Tibial artery (tissue), 4 donors: ENCODE measurements around the gene PRAMEF12.

Experiments used
- DNase-seq, 2 donors: peaks; one replicate each; pipeline ENCODE4 v3.0.0-alpha.2; 2019
- H3K27ac ChIP-seq, 2 donors: fragments of 200-600 bp; sonication (generic) in 1 of 2; 1 replicate in 1 of 2; 2 replicates in 1 of 2; pipeline ENCODE4 v1.5.1; 2018 to 2019; ENCODE audit warnings: mild to moderate bottlenecking in 1 of 2
- H3K27me3 ChIP-seq, 2 donors: fragments of 200-600 bp; sonication (generic) in 1 of 2; one replicate each; pipeline versions ENCODE4 v1.5.1 to v1.6.0; 2016 to 2019
- H3K36me3 ChIP-seq, 3 donors: fragments of 200-600 bp; sonication (generic) in 2 of 3; one replicate each; pipeline ENCODE4 v1.5.1; 2016 to 2019; ENCODE audit warnings: mild to moderate bottlenecking in 2 of 3
- H3K4me1 ChIP-seq, 4 donors: fragments of 200-600 bp; sonication (generic) in 2 of 4; 1 replicate in 3 of 4; 2 replicates in 1 of 4; pipeline ENCODE4 v1.5.1; 2016 to 2019
- H3K4me3 ChIP-seq, 2 donors: fragments of 200-600 bp; sonication (generic) in 1 of 2; 1 replicate in 1 of 2; 2 replicates in 1 of 2; pipeline ENCODE4 v1.5.1; 2018 to 2019; ENCODE audit warnings: mild to moderate bottlenecking in 2 of 2
- H3K9me3 ChIP-seq, 3 donors: fragments of 200-600 bp; sonication (generic) in 1 of 3; one replicate each; pipeline ENCODE4 v1.5.1; 2016 to 2019
- CTCF ChIP-seq, 2 experiments: fragments of 200-600 bp in 1 of 2; fragments of 450-650 bp in 1 of 2; IDR thresholded peaks; one replicate each; pipeline ENCODE4 v1.5.1; 2017 to 2019; ENCODE audit warnings: antibody characterized with exemption in 2 of 2, mild to moderate bottlenecking in 1 of 2, moderate library complexity in 1 of 2
- intact Hi-C: fragments of 100-400 bp; cut with DNase I; formaldehyde crosslinking; loops from one replicate; pipeline ENCODE4 v1.15.0; 2023; ENCODE audit warnings: low total_unique reads

Gene PRAMEF12

GRCh38 chr1:12739613-12740012 is 33.9 kb upstream of the PRAMEF12 start:
- Histone ChIP-seq H3K4me3 (no peak overlapping the region), H3K36me3 (no peaks in the 10 kb centered on the region), H3K27ac (no peak overlapping the region), H3K9me3 (peaks cover 0 to 5% (median 0%) of the 10 kb centered on the region in 3 donors), H3K4me1 (no peaks in the 10 kb centered on the region), H3K27me3 (peaks cover 0 to 6% of the 10 kb centered on the region in 2 donors)
- intact Hi-C loops: no loop called here
- no peak for DNase-seq
- TF ChIP-seq CTCF (IDR thresholded peaks at IDR 0.05): no peak

GRCh38 chr1:12741946-12742345 is 31.6 kb upstream of the PRAMEF12 start:
- Histone ChIP-seq H3K36me3 (no peaks in the 10 kb centered on the region), H3K27ac (no peak overlapping the region), H3K9me3 (peaks cover 0 to 2% (median 0%) of the 10 kb centered on the region in 3 donors), H3K4me3 (no peak overlapping the region), H3K4me1 (no peaks in the 10 kb centered on the region), H3K27me3 (peaks cover 0 to 10% of the 10 kb centered on the region in 2 donors)
- no peak for DNase-seq
- intact Hi-C loops: no loop called here
- no peak for TF ChIP-seq CTCF (IDR thresholded peaks at IDR 0.05)

GRCh38 chr1:12745126-12745991 is 28.2 kb upstream of the PRAMEF12 start:
- Histone ChIP-seq H3K27me3 (peaks cover 0 to 10% of the 10 kb centered on the region in 2 donors), H3K9me3 (peaks cover 0 to 31% (median 17%) of the 10 kb centered on the region in 3 donors), H3K36me3 (peaks cover 0 to 3% (median 0%) of the 10 kb centered on the region in 3 donors), H3K4me3 (no peak overlapping the region), H3K27ac (no peak overlapping the region), H3K4me1 (no peaks in the 10 kb centered on the region)
- no peak for TF ChIP-seq CTCF (IDR thresholded peaks at IDR 0.05)
- intact Hi-C loops: no loop called here
- DNase-seq: no peak

- Histone ChIP-seq H3K27me3 (peaks cover 0 to 10% of the 10 kb centered on the region in 2 donors), H3K4me3 (no peak within 1 kb of the TSS), H3K27ac (no peak within 1 kb of the TSS), H3K4me1 (no peaks in the 10 kb centered on the region), H3K36me3 (peaks cover 0 to 3% (median 0%) of the 10 kb centered on the region in 3 donors), H3K9me3 (peaks cover 0 to 31% (median 17%) of the 10 kb centered on the region in 3 donors)
- intact Hi-C loops: no loop called here
- TF ChIP-seq CTCF (IDR thresholded peaks at IDR 0.05): no peak
- DNase-seq: no peak
These were observed 27.6 kb upstream of the PRAMEF12 start, which contains the start of gene CFAP107 for GRCh38 chr1:12745992-12746323. Gene CFAP107 (plus strand): TSS chr1:12746200. CDS start chr1:12746431, 231 bp downstream.

GRCh38 chr1:12748778-12749355 is 24.7 kb upstream of the PRAMEF12 start:
- no peak for DNase-seq
- Histone ChIP-seq H3K4me1 (no peaks in the 10 kb centered on the region), H3K9me3 (peaks cover 0 to 31% (median 17%) of the 10 kb centered on the region in 3 donors), H3K27ac (no peak overlapping the region), H3K27me3 (peaks cover 0 to 4% of the 10 kb centered on the region in 2 donors), H3K4me3 (no peak overlapping the region), H3K36me3 (peaks cover 0 to 3% (median 0%) of the 10 kb centered on the region in 3 donors)
- no peak for TF ChIP-seq CTCF (IDR thresholded peaks at IDR 0.05)
- intact Hi-C loops: no loop called here
